ENCODE results near the gene RERE. TPM values are rescaled to one million over a fixed set of nuclear protein-coding genes. Genes with fewer than 3 reads are reported as not detected.

RERE gene
- total RNA-seq, 2 donors from 2014 or later = 96.0 to 105 TPM

DNA sequence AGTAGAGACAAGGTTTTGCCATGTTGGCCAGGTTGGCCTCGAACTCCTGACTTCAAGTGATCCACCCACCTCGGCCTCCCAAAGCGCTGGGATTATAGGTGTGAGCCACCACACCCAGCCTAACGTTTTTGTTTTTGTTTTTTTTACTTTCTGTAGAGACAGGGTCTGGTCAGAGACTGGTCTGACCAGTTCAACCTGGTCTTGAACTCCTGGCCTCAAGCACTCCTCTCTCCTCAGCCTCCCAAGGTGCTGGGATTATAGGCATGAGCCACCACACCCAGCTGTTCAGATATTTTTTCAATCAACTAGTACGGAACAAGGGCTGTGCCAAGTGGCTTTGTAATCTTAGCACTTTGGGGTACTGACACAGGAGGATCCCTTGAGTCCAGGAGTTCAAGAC lies 209.5 kb downstream of the RERE start:
- no peak for DNase-seq
- Histone ChIP-seq H3K4me1 (no peaks in the 10 kb centered on the region), H3K9me3 (no peaks in the 10 kb centered on the region), H3K27me3 (no peaks in the 10 kb centered on the region), H3K36me3 (no peaks in the 10 kb centered on the region), H3K4me3 (no peak overlapping the region), H3K9ac (ENCODE audit: low read depth in 2 of 2, low read length in 2 of 2) (no peak overlapping the region), H3K27ac (no peak overlapping the region)
- intact Hi-C loops (cut with DNase I) = no loop called here
- TF ChIP-seq, protein P1, sequence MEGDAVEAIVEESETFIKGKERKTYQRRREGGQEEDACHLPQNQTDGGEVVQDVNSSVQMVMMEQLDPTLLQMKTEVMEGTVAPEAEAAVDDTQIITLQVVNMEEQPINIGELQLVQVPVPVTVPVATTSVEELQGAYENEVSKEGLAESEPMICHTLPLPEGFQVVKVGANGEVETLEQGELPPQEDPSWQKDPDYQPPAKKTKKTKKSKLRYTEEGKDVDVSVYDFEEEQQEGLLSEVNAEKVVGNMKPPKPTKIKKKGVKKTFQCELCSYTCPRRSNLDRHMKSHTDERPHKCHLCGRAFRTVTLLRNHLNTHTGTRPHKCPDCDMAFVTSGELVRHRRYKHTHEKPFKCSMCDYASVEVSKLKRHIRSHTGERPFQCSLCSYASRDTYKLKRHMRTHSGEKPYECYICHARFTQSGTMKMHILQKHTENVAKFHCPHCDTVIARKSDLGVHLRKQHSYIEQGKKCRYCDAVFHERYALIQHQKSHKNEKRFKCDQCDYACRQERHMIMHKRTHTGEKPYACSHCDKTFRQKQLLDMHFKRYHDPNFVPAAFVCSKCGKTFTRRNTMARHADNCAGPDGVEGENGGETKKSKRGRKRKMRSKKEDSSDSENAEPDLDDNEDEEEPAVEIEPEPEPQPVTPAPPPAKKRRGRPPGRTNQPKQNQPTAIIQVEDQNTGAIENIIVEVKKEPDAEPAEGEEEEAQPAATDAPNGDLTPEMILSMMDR (IDR thresholded peaks at IDR 0.05) = no peak

DNA sequence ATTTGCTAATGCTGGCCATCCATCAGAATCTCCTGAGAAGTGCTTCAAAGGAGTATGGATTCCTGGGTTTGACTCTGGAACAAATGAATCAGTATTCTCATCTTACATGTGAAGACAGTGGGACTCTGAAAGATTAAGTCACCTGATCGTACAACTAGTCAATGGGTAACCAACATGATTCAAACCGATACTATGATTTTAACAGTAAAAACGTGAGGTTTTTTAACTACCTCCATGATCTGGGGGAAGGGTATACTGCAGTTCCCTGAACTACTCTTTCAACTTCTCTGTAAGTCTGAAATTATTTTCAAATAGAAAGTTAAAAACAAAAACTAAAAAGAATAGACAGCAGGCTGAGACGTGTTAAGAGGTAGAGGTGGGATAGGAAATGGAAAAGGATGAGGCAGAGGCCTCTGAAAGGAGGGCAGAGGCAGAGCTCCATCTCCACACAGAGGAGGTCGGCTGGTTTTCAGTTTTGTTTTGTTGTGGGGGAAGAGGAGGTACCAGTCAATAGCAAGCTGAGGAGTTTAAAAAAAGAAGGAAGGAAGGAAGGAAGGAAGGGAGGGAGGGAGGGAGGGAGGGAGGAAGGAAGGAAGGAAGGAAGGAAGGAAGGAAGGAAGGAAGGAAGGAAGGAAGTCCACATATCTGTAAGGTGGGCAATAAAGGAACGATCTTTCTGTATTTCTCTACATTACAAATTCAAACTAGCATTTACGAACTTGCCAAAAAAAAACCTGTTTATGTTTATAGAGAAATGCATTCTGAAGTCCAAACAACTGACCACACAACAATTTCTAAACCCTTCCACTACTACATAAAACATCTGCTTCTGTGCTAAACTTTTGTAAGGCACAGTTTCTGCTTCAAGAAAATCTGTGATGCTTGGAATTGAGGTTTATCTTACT lies 213.1 kb downstream of the RERE start:
- H3K4me1 ChIP-seq = no peaks in the 10 kb centered on the region
- no peak overlapping the region for H3K9ac ChIP-seq (ENCODE audit: low read depth in 2 of 2, low read length in 2 of 2)
- TF ChIP-seq, protein P1 (IDR thresholded peaks at IDR 0.05) = no peak
- no peak for DNase-seq
- H3K27me3 ChIP-seq = no peaks in the 10 kb centered on the region
- no peaks in the 10 kb centered on the region for H3K36me3 ChIP-seq
- intact Hi-C loops (cut with DNase I) = no loop called here
- no peaks in the 10 kb centered on the region for H3K9me3 ChIP-seq
- H3K4me3 ChIP-seq = no peak overlapping the region
- H3K27ac ChIP-seq = no peak overlapping the region

DNA sequence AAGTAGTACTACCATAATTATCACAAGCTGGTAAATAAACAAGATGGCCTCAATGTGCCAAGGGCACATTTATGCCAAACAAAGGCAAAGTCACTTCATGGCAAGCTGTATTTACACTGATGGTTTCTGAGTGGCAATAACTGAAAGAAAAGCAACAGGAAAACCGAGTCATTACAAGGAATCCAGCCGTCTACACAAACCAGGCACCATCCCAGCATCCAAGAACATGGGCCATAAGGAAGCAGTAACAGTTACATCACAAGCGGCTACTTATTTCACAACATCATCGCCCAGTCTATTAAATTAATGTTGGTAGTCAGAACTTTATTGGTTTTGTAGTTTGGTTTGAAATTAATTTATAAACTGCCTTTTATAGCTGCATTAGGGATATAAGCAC lies 214.2 kb downstream of the RERE start:
- no peak overlapping the region for H3K27ac ChIP-seq
- no peak overlapping the region for H3K9ac ChIP-seq (ENCODE audit: low read depth in 2 of 2, low read length in 2 of 2)
- no peaks in the 10 kb centered on the region for H3K27me3 ChIP-seq
- intact Hi-C loops (cut with DNase I) = no loop called here
- H3K4me1 ChIP-seq = no peaks in the 10 kb centered on the region
- H3K4me3 ChIP-seq = no peak overlapping the region
- H3K36me3 ChIP-seq = no peaks in the 10 kb centered on the region
- H3K9me3 ChIP-seq = no peaks in the 10 kb centered on the region
- DNase-seq = no peak
- TF ChIP-seq, protein P1 (IDR thresholded peaks at IDR 0.05) = no peak

DNA sequence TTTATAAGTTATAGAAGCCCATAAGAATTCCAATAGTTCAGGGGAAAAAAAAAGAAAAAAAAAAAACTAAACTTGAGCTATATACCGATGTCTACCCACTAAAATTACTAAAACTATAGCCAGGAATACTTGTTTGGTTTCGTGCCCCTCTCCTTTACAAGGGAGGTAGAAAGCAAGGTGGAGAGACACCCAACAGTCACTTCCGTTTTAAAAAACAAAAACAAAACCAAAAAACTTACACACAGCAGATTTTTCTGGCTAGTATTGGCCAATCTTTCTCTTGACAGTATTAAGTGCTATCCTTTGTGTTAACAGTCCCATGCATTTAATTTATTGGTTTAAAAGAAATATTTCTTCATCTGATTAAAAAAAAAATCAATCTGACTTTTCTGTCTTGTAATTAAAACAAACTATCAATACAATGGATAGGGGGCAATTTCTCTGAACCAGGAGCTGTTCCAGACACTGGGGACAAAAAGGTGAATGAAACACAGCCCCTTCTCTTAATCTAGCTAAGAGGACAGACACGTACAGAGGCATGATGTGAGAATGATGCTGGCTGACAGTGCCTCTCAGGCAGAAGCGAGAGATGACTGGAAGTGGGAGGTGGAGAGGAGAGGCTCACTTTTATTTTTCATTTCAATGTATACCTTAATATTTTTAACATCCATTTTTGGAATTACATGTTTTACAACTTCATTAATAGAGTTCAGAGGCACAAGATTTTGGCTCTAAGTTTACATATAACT lies 214.8 kb downstream of the RERE start:
- DNase-seq = no peak
- Histone ChIP-seq H3K9me3 (no peaks in the 10 kb centered on the region), H3K27ac (no peak overlapping the region), H3K4me1 (no peaks in the 10 kb centered on the region), H3K27me3 (no peaks in the 10 kb centered on the region), H3K9ac (ENCODE audit: low read depth in 2 of 2, low read length in 2 of 2) (no peak overlapping the region), H3K36me3 (no peaks in the 10 kb centered on the region), H3K4me3 (no peak overlapping the region)
- intact Hi-C loops (cut with DNase I) = no loop called here
- TF ChIP-seq, protein P1 (IDR thresholded peaks at IDR 0.05) = no peak

DNA sequence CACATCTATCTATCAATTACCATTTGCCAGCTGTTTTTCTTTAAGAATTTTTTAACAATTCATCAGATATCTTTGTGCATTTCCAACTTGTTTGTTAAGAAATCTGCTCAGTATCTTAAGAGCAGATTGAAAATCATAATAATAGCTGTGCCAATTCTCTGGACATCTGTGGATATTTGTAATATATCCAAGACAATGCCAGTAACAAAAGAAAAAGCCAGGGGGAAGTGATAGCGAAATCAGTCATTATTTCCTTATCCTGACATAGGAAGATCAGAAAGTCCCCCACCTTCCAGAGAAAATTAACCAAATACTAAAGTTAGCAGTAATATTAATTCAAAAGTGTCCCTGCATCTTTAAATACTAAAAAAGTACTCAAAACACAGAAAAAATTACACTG lies 217.1 kb downstream of the RERE start:
- H3K4me3 ChIP-seq = no peak overlapping the region
- intact Hi-C loops (cut with DNase I) = no loop called here
- TF ChIP-seq, protein P1 (IDR thresholded peaks at IDR 0.05) = no peak
- no peak overlapping the region for H3K9ac ChIP-seq (ENCODE audit: low read depth in 2 of 2, low read length in 2 of 2)
- H3K9me3 ChIP-seq = no peaks in the 10 kb centered on the region
- no peak for DNase-seq
- H3K27ac ChIP-seq = no peak overlapping the region
- no peaks in the 10 kb centered on the region for H3K36me3 ChIP-seq
- no peaks in the 10 kb centered on the region for H3K27me3 ChIP-seq
- no peaks in the 10 kb centered on the region for H3K4me1 ChIP-seq
